GM12873 (cell line): ENCODE data around the gene ITGB8.

Source experiments
- CTCF ChIP-seq: IDR thresholded peaks from 2 replicates; pipeline ENCODE4 v1.5.1; 2012; ENCODE audit warnings: low read depth, mild to moderate bottlenecking, moderate library complexity, low read length, control low read depth; ENCODE audit not compliant: insufficient read depth; ENCODE audit errors: missing control alignments

The ITGB8 gene

GRCh38 chr7:20350518-20350951, 19.8 kb downstream of the ITGB8 start:
- no peak for TF ChIP-seq CTCF

- no peak for TF ChIP-seq CTCF
Observed at GRCh38 chr7:20350996-20351692, 20.4 kb downstream of the ITGB8 start.

- TF ChIP-seq CTCF: no peak
Observed at GRCh38 chr7:20351901-20352300, 21.2 kb downstream of the ITGB8 start.

GRCh38 chr7:20352573-20353306, 22.0 kb downstream of the ITGB8 start:
- no peak for TF ChIP-seq CTCF

GRCh38 chr7:20354610-20355528, 24.2 kb downstream of the ITGB8 start:
- TF ChIP-seq CTCF: no peak

GRCh38 chr7:20358106-20358505, 27.4 kb downstream of the ITGB8 start:
- no peak for TF ChIP-seq CTCF
